ENCODE results near the gene GPR150.

- TF ChIP-seq ZNF687 (CRISPR knock-in tag; IDR thresholded peaks at IDR 0.05) (no peak), ZNF792 (CRISPR knock-in tag; IDR thresholded peaks at IDR 0.05) (no peak), HDAC1 (CRISPR knock-in tag; IDR thresholded peaks at IDR 0.05) (no peak), ZNF33B (CRISPR knock-in tag; IDR thresholded peaks at IDR 0.05) (no peak), NFRKB (IDR thresholded peaks at IDR 0.05) (no peak), PBX3 (CRISPR knock-in tag; IDR thresholded peaks at IDR 0.05; ENCODE audit: borderline replicate concordance) (no peak), SUZ12 (IDR thresholded peaks at IDR 0.05; ENCODE audit: low read depth, low read length) (no peak)
Observed at GRCh38 chr5:95591490-95591901, 28.4 kb upstream of the GPR150 start.
